ENCODE results near the gene GRM7.

- TF ChIP-seq CTCF (IDR thresholded peaks at IDR 0.05) (no peak), POLR2A (IDR thresholded peaks at IDR 0.05) (no peak)
Measured at GRCh38 chr3:7433073-7433472, 572.2 kb downstream of the GRM7 start.

All from body of pancreas (tissue), 4 donors.